ENCODE data around the gene PAPPA2. TPM values are rescaled to one million over a fixed set of nuclear protein-coding genes. Genes with fewer than 3 reads are reported as not detected.

Gene PAPPA2
- total and polyA plus RNA-seq, 2 of the 8 experiments (the other 6 are each of a cell fraction or from before 2014, with no cell fraction given): 0.08 to 0.88 TPM

DNA sequence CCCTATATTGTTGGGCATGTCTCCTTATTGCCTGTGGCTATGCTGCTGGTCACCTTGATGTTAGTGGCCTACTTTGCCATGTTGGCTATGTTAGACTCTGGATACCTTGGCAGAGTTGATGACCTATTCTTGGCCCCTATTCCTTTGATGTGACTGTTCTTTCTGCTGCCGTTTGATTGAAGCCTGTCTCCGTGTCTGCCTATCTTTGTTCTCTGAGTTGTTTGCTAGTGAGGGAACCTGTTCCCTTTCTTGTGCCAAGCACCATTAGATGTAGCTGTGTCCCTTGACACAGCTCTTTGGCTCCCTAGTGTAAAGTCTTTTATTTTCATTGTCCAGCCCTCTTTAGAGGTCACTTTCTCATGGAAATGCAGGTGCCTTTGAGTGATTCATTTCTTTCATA is 28.7 kb upstream of the PAPPA2 start (continued):
- TF ChIP-seq CTCF (IDR thresholded peaks at IDR 0.05; ENCODE audit: control extremely low read depth in 1 of 3, insufficient read depth in 1 of 3, low read depth in 1 of 3, low read length in 3 of 3): no peak
- no peak for TF ChIP-seq KDM5A (IDR thresholded peaks at IDR 0.05; ENCODE audit: low read length)
- no peak for TF ChIP-seq ZNF274 (IDR thresholded peaks at IDR 0.05; ENCODE audit: borderline replicate concordance, extremely low read depth, low read length)
- no peak for TF ChIP-seq CREB1 (IDR thresholded peaks at IDR 0.05)
- TF ChIP-seq TBP (IDR thresholded peaks at IDR 0.05; ENCODE audit: low read depth, low read length): no peak
- no peak for TF ChIP-seq CHD2 (IDR thresholded peaks at IDR 0.05; ENCODE audit: low read length)
- no peak for TF ChIP-seq BRCA1 (IDR thresholded peaks at IDR 0.05; ENCODE audit: low read depth, low read length)
- TF ChIP-seq YY1 (IDR thresholded peaks at IDR 0.05; ENCODE audit: low read depth, low read length): no peak
- no peak for TF ChIP-seq EGR1 (IDR thresholded peaks at IDR 0.05; ENCODE audit: borderline replicate concordance, low read depth, low read length)
